GM12873 (cell line): ENCODE data around the gene C15orf61.

Experiments
- CTCF ChIP-seq: IDR thresholded peaks from 2 replicates; pipeline ENCODE4 v1.5.1; 2012; ENCODE audit warnings: low read depth, mild to moderate bottlenecking, moderate library complexity, low read length, control low read depth; ENCODE audit not compliant: insufficient read depth; ENCODE audit errors: missing control alignments

The C15orf61 gene

GRCh38 chr15:67564021-67564967 lies 43.4 kb downstream of the C15orf61 start:
- no peak for TF ChIP-seq CTCF

- TF ChIP-seq CTCF, result no peak
Observed at GRCh38 chr15:67564968-67565345, 44.0 kb downstream of the C15orf61 start.

- TF ChIP-seq CTCF, result no peak
Observed at GRCh38 chr15:67569668-67570067, 48.7 kb downstream of the C15orf61 start.

GRCh38 chr15:67570875-67571647 lies 50.1 kb downstream of the C15orf61 start:
- no peak for TF ChIP-seq CTCF

- TF ChIP-seq CTCF, result no peak
Observed at GRCh38 chr15:67571648-67572415, 50.9 kb downstream of the C15orf61 start.

- no peak for TF ChIP-seq CTCF
Observed at GRCh38 chr15:67573194-67573593, 52.3 kb downstream of the C15orf61 start.
